ENCODE results near the gene GRIK2. TPM values are rescaled to one million over a fixed set of nuclear protein-coding genes. Genes with fewer than 3 reads are reported as not detected.

Gene GRIK2
- total RNA-seq, 4 donors from 2014 or later, result 0.46 to 3.7 (median 1.8) TPM

- H3K27me3 ChIP-seq, result no peaks in the 10 kb centered on the region
- DNase-seq (ENCODE audit: extremely low spot score), result no peak
- no peak overlapping the region for H3K27ac ChIP-seq (replicated peaks in 1 of 4)
- TF ChIP-seq CTCF (IDR thresholded peaks at IDR 0.05) (no peak), POLR2A (IDR thresholded peaks at IDR 0.05; ENCODE audit: low read depth) (no peak), POLR2AphosphoS5 (IDR thresholded peaks at IDR 0.05) (no peak), EP300 (IDR thresholded peaks at IDR 0.05) (no peak)
- H3K4me3 ChIP-seq, result no peak overlapping the region
- H3K4me1 ChIP-seq, result no peaks in the 10 kb centered on the region
- 70% methylated on average over 3 of the region's 3 CpGs for WGBS
- intact Hi-C loops (cut with DNase I), result no loop called here
- H3K9me3 ChIP-seq, result no peaks in the 10 kb centered on the region
- H3K36me3 ChIP-seq, result no peaks in the 10 kb centered on the region
These were observed 60.7 kb downstream of the GRIK2 start for GRCh38 chr6:101454106-101454676.

- intact Hi-C loops (cut with DNase I), result no loop called here
- Histone ChIP-seq H3K27ac (replicated peaks in 1 of 4) (no peak overlapping the region), H3K36me3 (no peaks in the 10 kb centered on the region), H3K9me3 (no peaks in the 10 kb centered on the region), H3K4me3 (no peak overlapping the region), H3K4me1 (no peaks in the 10 kb centered on the region), H3K27me3 (no peaks in the 10 kb centered on the region)
- WGBS, result 95% methylated on average over 2 of the region's 2 CpGs
- TF ChIP-seq POLR2A (IDR thresholded peaks at IDR 0.05; ENCODE audit: low read depth) (no peak), CTCF (IDR thresholded peaks at IDR 0.05) (no peak), EP300 (IDR thresholded peaks at IDR 0.05) (no peak), POLR2AphosphoS5 (IDR thresholded peaks at IDR 0.05) (no peak)
- no peak for DNase-seq (ENCODE audit: extremely low spot score)
These were observed 64.8 kb downstream of the GRIK2 start for GRCh38 chr6:101458336-101458735.

- DNase-seq (ENCODE audit: extremely low spot score), result no peak
- Histone ChIP-seq H3K36me3 (no peaks in the 10 kb centered on the region), H3K9me3 (no peaks in the 10 kb centered on the region), H3K27ac (replicated peaks in 1 of 4) (no peak overlapping the region), H3K4me1 (no peaks in the 10 kb centered on the region), H3K4me3 (no peak overlapping the region), H3K27me3 (no peaks in the 10 kb centered on the region)
- intact Hi-C loops (cut with DNase I), result no loop called here
- no peak for TF ChIP-seq EP300 (IDR thresholded peaks at IDR 0.05)
- no peak for TF ChIP-seq CTCF (IDR thresholded peaks at IDR 0.05)
- TF ChIP-seq POLR2A (IDR thresholded peaks at IDR 0.05; ENCODE audit: low read depth), result no peak
- no peak for TF ChIP-seq POLR2AphosphoS5 (IDR thresholded peaks at IDR 0.05)
- WGBS, result 100% methylated on average over 2 of the region's 2 CpGs
These were observed 65.3 kb downstream of the GRIK2 start for GRCh38 chr6:101458826-101459225.

- Histone ChIP-seq H3K27me3 (no peaks in the 10 kb centered on the region), H3K4me3 (no peak overlapping the region), H3K27ac (replicated peaks in 1 of 4) (no peak overlapping the region), H3K4me1 (no peaks in the 10 kb centered on the region), H3K9me3 (no peaks in the 10 kb centered on the region), H3K36me3 (no peaks in the 10 kb centered on the region)
- TF ChIP-seq CTCF (IDR thresholded peaks at IDR 0.05) (no peak), EP300 (IDR thresholded peaks at IDR 0.05) (no peak), POLR2A (IDR thresholded peaks at IDR 0.05; ENCODE audit: low read depth) (no peak), POLR2AphosphoS5 (IDR thresholded peaks at IDR 0.05) (no peak)
- intact Hi-C loops (cut with DNase I), result no loop called here
- DNase-seq (ENCODE audit: extremely low spot score), result no peak
- 66% methylated on average over 2 of the region's 2 CpGs for WGBS
These were observed 69.1 kb downstream of the GRIK2 start for GRCh38 chr6:101462576-101462975.

- no peaks in the 10 kb centered on the region for H3K4me1 ChIP-seq
- no peak overlapping the region for H3K27ac ChIP-seq (replicated peaks in 1 of 4)
- H3K9me3 ChIP-seq, result no peaks in the 10 kb centered on the region
- intact Hi-C loops (cut with DNase I), result no loop called here
- H3K4me3 ChIP-seq, result no peak overlapping the region
- no peaks in the 10 kb centered on the region for H3K27me3 ChIP-seq
- TF ChIP-seq POLR2AphosphoS5 (IDR thresholded peaks at IDR 0.05) (no peak), EP300 (IDR thresholded peaks at IDR 0.05) (no peak), POLR2A (IDR thresholded peaks at IDR 0.05; ENCODE audit: low read depth) (no peak), CTCF (IDR thresholded peaks at IDR 0.05) (no peak)
- DNase-seq (ENCODE audit: extremely low spot score), result no peak
- 80% methylated on average over 1 of the region's 1 CpG for WGBS
- H3K36me3 ChIP-seq, result no peaks in the 10 kb centered on the region
These were observed 72.4 kb downstream of the GRIK2 start for GRCh38 chr6:101465863-101466262.

Measured in esophagus muscularis mucosa (tissue), 4 donors.